ENCODE results near the gene HEPACAM.

Gene HEPACAM

DNA sequence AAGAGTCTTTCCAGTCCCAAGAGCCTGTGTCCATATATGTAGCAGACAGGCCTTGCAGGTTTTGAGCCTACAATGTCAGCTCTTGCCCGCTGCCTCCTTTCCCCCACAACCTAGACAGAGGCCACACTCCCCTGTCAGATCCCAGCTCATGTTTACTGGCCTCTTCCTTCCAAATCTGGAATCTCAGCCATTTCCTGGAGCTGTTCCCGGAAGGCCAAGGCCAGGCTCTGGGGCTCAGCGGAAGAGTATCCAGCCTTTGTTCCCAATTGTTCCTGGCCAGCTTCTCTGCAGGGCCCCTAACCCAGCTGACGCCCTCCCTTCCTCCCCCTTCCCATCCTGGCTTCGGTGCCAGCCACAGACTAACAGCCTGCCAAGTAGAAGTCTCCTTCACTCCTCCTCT is 37.1 kb downstream of the HEPACAM start:
- no peak for FAIRE-seq

DNA sequence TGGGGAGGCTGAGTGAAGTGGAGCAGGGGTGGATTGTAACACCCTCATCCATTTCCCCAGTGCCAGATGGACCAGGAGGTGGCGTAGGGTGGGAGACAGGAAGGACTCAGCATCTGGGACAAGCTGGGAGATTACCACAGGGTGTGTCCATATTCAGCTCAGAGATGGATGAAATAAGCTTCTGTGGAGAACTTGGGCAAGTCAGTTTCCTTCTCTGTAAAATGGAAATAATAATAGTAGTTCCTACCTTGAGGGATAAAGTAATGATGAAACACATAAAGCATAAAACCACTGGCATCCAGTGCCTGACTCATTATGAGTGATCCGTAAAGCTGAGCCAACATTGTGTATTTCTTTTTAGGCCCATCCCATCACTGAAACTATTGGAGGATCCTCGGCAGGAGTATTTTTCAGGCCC is 37.6 kb downstream of the HEPACAM start:
- FAIRE-seq = no peak

DNA sequence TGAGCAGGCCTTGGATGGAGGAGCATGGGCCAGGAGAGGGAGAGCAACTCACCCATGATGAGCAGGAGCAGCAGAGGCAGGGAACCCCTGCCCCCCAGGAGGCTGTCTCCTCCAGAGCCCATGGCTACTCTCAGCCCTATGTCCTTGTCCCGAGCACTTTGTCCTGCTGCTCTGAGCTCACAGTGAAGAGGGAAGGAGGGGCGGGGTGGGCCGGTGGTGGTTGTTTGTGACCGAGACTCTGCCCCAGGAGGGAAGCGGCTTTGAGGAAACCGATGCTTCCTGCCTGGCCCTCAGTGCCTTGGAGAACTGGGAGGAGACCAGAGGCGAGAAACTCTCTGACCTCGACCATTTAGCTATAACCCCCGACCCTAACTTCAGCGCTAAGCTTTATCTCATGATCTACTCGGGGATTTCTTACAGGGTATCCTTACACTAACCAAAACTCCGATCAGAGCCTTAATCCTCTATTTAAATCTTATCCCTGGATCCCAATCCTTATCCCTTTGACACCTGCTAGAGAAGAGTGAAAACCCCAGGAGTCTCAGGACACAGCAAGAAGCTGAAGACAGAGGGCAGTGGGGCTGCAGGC is 38.1 kb downstream of the HEPACAM start, which contains the start of gene ROBO4:
TSS of gene ROBO4 (minus strand) at position 192 of the 589 bp plus-strand sequence. CDS start at position 122, 70 bp downstream.
- FAIRE-seq = no peak

DNA sequence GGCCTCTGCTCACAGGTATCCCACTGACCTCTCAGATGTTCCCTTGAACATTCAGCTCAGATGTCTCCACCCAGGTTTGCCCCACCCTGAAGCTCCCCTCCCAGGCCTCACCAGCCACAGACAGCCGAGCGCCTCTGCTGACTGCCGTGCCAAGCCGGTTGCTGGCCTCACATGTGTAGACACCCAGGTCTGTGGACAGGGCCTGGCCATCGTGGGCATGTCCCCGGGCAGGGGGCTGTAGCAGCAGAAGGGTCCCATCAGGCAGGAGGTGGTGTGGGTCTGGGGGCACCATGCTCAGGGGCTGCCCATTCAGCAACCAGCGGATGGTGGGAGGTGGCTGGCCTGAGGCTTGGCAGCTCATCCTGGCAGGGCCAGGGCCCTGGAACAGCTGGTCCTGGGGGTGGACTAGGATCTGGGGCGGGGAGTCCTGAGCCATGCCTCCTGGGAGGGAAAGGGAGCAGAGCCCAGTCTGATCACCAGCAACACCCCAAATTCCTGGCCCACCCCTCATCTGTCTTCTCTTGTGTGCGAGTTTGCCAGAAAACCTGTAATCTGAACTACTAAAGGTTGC is 38.9 kb downstream of the HEPACAM start:
- FAIRE-seq = no peak

DNA sequence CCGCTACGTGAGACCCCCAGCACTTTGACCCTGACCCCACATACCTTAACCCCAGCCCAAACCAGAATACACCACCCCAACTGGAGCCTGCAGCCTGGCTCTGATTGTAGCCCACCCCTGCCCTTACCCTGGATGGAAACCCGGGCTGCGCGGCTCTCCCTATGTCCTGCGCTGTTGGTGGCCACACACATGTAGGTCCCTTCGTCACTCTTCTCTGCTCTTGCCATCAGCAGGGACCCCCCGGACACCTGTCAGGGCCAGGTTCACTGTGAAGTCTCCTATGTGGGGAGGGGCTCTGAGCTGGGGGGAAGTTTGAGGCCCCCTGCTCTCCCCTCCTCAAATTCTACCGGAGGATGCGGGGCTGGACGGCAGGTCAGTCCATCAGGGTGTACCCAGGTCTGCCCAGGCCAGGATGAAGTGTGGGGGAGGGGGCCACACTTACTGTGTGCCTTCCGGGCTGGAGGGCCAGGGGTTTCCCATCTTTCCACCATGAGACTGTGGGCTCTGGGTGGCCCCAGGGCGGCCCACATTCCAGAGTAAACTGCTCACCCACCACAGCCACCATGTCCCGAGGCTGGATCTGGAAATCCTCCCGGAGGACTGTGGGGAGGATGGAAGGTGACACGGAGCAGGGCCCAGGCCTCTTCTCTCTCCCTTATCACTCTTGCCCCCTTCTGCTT is 39.6 kb downstream of the HEPACAM start:
- no peak for FAIRE-seq

DNA sequence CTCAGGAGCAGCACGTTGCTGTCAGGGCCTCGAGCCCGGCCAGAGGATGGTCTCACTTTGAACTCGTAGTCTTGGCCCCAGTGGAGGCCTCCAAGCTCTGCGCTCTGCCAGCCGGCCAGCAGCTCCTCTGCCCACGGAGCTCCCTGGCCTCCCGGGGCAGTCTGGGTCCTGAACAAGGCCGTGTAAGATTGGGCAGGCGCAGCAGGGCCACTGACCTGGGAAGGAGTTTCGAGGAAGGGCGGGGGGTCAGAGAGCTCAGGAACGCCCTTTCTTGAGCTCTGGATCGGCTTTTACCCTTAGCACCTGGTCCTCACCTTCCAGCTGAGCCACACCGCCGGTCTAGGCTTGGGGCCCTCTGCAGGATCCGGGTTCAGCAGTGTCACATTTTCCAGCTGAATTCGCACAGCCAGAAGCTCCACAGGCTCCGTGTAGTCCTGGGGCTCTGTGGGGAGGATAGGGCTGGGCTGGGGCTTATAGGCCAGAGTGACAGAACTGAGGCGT is 40.3 kb downstream of the HEPACAM start:
- FAIRE-seq = no peak

DNA sequence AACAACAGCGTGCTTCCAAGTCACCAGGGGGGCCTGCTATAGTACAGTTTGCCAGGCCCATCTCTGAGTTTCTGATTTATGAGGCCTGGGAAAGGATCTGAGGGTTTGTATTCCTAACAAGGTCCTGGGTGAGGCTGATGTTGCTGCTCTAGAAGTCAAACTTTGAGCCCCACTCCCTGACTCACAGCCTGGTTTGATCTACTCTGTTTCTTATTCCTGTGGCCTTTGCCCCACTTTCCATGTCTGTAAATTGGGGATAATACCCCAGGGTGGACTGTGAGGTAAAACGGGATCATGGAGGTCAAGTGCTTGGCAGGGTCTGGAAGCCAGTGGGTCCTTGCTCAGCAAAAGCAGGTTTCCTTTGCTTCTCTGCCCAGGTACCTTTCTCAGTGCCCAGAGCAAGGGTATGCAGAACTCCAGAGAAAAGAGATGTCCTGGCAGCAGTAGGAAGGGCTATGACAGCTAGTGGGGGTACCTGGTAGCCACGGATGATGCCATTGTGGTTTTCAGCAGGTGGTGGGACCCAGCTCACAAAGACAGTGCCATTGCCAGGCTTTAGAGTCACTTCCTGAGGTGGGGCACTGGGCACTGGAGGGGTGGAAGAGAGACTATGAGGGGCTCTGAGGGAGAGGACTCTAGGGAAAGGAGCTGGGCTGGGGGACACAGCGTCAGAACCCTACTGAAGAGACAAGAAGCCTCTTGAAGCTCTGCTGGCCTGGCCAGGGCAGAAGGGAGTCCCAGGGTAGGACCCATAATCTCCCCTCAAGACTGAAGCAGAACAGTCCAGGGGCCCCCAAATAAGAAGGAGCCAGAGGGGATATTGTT is 41.0 kb downstream of the HEPACAM start:
- no peak for FAIRE-seq

DNA sequence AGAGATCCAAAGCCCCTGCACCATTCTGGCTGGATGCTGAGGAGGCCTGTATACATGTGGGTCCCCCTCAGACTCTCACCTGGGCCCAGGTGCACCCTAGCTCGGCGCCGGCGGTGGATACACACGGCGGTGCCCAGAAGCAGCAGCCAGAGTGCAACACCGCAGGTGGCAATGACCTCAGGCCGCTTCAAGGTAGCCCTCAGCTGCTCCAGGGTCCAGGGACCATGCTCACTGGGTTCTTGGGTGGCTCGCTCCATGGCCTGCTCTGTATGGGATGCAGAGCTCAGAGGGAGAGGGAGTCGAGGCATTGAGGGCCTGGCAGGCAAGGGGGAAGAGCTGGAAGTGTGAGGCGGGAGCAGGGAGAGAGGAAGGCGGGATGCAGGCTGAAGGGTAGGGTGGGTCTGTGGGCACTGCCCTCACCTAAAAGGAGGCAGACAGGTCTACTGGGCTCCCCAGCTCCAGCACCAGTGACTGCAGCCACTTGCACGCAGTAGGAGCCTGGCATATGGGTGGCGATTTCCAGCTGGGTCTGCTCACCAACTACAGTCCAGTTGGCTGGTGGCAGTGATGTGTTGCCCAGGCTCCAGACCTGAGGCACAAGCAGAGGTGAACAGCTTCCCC is 42.0 kb downstream of the HEPACAM start:
- no peak for FAIRE-seq

DNA sequence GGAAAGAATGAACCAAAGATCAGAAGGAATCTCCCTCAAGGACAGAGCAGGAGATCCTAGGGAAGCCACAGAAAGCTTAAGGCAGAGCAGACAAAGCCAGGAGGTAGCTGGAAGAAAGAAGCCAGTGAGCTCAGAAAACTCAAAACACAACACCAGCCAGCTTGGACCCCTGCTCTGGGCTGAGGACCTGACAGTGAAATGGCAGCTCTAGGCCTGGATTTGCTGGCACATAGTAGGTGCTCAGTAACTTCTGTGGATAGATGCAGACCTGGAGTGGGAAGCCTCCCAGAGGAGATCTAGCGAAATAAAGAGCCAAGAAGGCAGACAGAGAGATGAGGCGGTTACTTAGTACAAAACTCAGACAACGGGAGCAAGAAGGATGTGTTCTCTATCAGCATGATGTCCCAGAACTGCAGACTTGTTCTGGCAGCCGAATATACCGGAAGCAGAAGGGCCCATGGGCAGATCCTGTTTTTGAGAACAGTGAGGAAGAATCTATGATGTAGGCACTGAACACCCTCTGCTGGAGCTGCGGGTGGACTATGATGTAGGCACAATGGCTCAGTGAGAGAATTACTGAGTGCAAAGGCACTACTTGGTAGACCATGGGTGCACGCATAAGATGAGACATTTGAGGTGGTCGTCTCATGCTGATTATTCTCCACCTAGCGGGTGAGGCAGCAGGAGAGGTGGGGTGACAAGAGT is 42.9 kb downstream of the HEPACAM start:
- FAIRE-seq = no peak

DNA sequence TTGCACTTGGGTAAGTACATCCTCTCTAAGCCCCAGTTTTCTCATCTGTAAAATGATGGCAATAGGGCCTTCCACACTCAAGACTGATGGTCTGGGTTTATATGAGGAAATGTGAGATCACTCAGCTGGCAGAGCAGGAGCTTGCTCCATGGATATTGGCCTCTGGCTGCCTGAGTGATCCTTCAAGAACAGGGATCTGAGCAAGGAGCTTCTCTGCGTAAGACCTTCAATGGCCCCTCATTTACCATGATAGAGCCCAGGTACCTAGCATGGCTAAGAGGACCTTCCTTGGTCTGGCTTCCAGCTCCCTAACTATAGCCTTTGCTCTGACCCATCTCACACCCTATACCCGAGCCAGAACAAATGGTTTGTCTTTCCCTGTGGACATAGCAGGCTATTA is 43.7 kb downstream of the HEPACAM start:
- no peak for FAIRE-seq

DNA sequence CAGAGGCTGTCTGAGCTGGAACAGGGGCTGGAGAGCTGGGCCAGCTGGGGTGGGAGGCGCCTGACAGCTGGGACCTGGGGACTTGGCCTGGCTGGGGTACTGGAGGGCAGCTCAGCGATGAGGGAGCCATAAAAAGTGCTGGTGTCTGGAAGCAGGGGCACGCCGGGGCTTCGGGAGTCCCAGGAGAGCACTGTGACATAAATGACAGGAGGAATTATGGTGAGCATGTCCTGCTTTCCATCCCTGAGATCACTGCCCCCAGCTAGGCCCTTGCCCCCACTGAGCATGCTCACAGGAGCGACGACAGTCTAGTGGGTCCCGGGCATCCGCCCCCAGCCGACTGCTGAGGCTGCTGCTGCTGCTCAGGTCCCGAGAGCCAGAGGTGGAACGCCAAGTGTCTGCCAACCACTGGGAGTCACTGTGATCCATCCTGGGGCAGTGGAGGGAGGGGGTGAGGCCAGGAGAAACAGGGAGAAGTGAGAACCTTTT is 44.4 kb downstream of the HEPACAM start:
- FAIRE-seq = no peak

DNA sequence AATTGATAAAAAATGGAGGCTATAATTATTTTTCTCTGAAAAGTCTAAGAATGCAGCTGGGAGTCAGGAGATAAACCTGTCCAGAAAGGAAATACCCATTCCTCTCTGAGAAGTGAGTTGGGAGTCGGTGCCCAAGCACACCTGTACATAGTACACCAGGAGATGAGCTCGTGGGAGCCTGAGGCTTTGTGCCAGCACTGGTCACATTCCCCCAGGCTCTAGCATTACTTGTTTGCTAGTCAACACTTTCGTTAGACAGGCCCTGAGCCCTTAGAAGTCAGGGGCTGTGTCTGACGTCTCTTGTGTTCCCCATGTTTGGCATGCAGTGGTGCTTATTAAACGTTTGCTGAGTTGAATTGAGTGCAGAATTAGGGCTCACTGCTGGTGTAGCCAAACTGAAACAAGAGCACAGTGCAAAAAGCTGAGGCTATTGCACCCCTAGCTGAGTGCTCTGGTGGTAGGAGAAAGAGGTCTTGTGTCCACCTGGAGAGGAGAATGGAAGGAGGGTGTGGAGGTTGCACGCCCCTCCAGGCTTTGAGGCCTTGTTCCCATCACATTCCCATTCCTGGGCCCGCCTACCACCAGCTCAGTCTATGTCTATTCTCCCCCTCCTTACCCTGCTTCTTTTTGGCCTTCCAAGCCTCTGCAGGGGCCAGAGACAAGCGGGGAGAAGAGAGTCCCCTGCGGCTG is 45.0 kb downstream of the HEPACAM start:
- no peak for FAIRE-seq

DNA sequence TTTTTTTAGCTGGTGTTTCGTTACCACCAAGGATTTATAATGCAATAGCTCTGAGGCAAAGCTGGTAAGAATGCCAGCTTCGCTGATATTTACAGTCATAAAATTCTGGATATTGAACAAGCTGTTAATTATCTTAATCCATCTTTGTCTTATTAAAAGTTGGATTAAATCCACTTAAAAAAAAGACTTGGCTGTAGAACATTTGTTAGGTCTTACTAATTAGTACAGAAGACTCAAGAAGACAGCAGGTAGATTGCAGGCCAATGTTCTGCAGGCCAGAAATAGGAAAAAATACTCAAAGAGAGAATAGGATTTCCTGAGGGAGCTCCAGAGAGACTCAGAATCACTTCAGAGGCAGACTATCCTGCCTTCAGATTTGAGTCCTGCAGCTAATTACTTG is 45.7 kb downstream of the HEPACAM start:
- FAIRE-seq = no peak

DNA sequence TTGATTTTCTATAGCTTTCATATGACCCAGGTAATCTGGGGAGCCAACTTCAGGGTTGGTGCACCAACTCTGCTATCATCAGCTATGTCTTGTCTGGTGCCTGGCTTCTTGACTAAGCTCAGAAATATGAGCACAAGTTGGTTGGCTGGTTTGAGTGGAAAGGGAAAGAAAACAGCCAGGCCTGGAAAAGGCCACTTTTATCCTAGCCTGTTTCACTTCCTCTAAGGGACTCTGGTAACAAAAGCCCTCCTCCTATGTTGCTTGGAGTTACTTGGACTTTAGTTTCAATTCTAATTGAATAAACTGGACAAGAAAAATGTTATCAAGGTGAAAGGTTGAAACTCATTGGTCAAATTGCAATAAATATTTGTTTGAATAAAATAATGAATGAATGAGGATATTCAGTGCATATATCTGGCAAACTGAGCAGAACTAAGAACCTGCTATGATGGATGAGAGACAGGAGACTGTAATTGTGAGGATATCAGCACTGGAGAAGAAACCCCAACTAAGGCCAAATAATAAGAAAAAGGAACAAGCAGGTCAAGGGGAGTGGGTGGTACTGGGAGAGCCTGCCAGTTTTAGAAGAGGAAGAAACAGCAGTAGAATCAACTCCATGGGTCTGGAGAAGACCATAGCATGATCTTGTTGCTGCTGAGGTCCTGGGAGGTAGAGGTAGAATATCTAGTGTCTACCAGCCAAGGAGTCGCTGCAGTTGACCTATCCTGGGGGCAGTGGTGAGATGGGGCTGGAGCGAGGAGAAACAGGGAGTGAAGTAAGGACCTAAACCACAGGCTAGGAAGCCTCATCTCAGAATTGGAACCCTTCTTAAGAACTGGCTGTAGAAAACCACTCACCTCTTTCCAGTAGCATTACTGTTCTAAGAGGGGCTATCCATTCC is 46.4 kb downstream of the HEPACAM start:
- FAIRE-seq = no peak

DNA sequence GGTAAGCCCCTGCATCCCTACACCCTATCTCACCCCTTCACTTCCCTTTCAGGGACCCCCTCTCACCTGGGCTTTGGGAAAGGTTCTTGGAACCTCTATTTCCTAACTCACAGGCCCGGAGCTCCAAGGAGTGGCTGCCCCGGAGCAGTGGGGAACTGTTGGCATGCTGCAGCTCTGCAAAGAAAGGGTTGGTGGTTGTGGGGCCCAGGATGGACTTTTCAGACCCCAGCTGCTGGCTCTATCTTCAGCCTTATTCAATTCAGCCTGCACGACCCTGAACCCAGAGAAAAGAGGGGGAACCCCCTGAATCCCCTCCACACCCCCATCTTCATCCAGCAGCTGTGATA is 48.2 kb downstream of the HEPACAM start:
- no peak for FAIRE-seq

DNA sequence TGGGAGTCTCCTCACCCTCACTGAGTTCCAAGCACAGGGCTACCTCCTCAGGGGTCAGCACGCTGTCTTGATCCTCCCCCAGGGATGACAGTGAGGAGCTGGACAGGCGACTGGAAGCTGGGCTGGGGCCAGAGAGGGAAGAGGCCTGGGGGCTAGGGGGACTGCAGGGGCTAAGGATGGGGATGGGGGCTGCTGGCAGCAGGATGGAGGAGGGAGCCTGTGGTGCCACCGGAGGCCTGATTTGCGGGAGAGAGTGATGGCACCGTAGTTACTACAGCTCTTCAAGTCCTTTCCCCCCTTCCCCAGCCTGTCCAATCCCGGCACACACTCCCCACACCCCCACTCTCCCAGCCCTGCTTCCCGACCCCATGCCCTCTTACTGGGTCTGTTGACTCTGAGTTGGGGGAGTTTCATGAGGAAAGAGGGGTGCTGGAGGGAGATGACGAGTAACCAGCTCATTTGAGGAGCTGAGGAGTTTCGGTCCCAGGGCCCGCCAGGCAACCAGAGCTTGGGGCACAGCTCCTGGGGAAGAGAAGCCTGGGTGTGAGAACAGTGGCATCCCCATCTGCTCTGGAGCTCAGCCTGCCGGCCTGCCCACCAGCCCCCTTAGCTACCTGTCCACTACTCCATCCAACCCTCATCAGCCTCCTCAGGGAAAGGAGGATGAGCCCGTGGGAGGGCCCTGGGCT is 48.7 kb downstream of the HEPACAM start:
- FAIRE-seq = no peak

DNA sequence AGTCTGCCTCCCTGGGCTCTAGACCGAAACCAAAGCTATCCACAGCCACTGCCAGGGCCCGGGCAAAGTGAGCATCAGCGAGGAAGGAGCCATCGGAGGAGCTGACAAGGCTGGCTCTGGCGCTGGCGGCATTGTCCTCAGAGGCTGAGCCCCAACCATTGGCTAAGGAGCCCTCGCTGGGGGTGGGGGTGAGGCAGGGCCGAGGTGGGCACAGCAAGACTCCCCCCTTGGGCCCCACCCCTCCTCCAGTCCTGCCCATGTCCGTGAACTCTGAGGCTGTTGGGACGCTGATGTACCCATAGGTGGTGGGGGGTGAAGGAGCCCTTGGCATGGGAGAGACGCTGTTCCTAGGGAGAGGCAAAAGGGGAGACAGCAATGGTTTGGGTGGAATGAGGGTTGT is 49.4 kb downstream of the HEPACAM start:
- no peak for FAIRE-seq

DNA sequence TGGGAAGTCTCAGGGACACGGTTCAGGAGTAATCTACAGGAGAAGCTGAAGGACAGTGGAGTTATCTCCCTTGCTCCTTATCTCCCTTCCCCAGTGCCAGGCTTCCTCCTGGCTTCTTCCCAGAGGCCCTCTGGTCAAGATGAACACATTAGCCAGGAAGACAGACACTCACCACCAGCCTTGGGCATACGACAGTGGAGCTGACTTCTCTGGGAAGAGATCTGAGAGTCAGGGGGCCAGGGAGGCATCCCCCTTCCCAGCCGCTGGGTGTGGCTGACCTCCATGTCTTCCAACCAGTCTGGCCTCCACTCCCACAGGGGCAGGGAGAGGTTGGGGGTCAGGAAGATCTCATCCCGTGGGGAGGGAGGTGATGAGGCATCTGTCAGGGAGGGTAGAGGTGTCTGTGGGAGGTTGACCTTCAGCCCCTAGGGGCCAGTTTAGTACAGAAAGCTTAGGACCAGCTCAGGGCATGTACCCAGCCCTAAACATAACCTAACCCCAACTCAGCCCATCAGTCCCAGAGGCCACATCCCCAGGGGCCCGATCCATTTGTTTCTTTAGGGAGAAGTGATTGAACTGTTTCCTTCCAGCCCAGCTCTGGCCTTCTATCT is 50.9 kb downstream of the HEPACAM start:
- FAIRE-seq = no peak

DNA sequence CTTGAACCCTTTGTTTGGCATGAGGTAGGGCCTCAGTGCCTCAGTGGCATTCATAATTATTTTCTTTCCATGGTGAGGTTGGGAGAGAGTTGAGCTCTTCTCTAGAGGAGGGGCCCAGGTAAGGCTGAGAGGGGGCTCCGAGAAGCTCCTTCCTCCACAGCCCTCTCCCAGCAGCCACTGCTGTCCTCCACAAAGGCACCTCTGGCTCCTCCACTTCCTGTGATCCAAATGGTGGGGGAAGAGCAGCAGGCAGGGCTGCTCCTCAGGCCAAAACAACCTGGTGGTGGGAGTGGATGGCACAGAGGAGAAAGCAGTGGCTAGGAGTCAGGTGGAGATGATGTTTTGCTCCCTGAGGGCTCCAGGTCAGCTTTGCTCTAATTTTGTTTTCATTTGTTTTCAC is 51.5 kb downstream of the HEPACAM start:
- no peak for FAIRE-seq

Data from islet of Langerhans (tissue), 1 donor.